Measurements from ENCODE around the gene MAPK12.

Gene MAPK12

DNA sequence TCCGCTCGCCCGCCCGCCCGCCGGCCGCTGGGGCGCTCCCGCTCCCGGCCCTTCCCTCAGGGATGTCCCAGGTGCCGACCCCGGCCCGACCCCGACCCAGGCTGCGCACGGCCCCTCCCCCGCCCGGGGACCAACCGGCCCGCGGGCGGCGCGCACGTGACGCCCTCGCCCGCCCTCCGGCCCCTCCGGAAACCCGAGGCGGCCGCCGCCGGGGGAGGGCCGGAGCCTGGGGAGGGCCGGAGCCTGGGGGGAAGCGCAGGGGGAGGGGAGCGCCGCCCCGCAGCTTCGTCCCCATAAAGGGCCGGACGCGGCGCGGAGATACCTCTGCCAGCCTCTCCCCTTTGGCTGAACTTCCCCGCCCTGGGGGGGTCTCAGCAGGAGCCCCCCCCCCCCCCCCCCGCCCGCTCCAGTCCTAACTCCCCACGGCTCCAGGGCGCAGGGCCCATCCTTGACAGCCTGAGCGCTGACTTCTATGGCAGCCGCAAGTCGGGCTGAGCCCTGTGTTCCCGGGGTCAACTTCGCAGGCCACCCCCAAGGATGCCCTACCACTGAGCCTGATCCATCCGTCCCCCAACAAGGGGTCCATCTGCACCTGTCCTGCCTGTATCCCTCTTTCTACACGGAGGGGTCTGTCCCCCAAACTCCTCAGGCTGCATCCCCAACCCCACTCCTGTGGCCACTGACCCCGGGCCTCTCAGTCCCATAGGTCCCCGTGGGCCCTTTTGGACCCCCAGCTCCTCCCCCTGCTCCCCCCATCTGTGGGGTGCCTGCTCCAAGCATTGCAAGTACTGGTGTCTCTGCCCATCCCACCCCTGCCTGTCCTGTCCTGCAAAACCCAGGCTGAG is at the start of gene MAPK12:
Gene MAPK12 (minus strand): TSS at position 69 of the 845 bp plus-strand sequence. CDS start 174 bp downstream, outside the sequence.
- no peak for DNase-seq

DNA sequence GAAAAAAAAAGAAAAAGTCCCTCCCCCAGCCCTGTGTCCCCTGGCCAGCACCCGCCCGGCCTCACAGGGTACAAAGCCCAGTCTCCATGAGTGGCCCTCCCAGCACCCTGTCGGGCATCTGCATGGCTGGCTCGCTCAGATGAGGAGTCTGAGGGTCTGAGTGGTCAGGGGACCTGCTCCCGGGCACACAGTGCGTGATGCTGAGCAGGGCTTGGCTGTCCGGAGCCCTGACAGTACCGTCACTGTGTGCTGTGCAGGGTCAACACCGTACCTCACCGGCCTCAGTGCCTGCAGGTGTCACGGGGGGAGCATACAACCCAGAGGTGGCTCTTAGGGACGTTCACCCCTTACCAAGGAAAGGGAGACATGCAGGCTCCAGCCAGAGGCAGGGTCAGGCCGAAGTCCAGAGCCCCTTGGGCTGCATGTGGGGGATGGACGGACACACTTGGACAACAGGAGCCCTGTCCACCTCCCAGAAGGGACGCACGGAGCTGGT is 49.5 kb upstream of the MAPK12 start:
- no peak for DNase-seq

DNA sequence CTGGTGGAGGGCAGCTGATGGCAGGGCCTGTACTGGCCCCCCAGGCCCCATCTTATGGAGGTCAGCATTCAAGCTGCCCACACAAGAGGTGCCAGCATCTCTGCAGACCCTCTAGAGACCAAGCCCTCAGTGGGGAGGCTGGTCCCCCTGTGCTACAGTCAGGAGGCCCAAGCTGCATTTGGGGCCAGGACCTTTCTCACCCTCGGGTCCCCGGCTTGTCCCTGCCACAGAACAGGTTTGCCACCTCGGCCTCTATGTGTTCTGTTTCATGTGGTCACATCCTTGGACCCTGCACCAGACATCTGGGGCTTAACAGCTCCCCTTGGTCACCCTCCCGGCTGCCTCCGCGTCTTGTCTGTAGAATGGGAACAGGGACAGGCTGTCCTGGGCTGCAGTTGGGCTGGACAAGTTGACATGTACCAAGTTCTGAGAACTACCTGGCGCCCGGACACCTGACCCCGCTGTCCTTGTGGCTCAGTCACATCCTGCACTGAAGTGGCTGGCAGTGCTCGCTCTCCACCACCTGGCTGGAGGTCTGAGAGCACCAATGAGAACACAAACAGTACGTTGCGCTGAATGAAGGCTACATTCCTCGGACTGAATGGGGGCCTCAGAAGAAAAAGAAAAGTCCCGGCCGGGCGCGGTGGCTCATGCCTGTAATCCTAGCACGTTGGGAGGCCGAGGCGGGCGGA is 48.7 kb upstream of the MAPK12 start:
- DNase-seq, result no peak

DNA sequence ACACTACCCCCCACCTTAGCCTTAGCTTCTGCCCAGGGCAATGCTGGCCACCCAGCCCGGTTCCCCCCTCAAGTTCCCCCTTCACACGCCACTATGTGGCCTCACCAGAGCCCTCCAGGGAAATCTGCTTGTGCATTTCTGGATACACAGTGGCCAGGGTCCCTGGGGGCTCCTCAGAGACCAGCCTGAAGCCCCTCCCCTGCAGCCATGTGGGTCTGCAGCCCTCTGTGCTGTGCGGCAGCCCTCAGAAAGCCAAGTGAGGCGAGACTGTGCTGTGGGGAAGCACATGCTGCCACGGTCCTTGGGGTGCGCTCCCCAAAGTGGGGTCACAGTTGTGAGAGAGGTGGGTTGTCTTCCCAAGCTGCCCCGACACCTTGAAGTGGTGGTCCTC is 48.1 kb upstream of the MAPK12 start:
- DNase-seq, result no peak

DNA sequence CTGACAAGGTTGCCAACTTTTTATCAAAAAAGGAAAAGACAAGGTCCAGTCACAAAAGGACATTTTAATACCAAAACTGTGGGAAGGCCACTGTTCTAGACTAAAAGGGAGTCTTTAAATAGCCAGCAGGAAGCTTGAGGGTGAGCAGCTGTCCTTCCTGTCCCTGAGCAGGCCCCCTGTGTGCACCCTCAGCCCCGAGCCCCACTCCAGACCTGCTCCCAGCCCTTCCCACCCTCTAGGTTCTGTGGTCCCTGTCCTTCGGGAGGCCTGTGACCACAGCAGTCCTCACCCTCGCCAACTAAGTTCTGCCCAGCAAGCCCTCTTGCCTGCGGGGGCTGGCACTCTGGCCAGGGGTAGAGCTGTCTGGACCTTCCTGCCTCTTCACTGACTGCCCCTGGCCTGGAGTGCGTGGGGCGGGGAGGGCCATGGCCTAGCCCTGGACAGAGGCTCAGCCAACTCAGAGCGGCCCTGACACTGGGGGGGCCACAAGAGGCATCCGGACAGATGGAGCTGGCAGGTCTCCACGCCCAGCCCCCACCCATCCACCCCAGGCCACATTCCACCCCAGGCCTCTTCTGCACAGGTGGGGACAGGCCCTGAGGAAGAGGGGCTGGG is 47.6 kb upstream of the MAPK12 start:
- no peak for DNase-seq

DNA sequence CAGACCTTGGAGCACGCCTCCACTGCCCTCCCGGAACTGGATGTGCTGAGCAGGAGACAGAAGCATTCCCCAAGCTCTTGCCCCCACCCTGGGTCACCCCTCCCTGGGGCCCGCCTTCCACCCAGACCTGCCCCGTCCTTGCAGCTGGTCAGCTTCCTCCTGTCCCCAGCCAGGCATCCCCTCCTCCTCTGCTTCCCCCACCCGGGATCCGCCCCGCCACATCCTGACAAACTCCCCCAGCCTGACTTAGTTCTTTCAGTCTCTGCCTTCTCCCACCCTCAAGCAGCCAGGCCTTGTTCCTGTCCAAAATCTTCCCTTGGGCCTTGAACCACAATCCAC is 47.1 kb upstream of the MAPK12 start:
- peak; percentile 59 for DNase-seq

DNA sequence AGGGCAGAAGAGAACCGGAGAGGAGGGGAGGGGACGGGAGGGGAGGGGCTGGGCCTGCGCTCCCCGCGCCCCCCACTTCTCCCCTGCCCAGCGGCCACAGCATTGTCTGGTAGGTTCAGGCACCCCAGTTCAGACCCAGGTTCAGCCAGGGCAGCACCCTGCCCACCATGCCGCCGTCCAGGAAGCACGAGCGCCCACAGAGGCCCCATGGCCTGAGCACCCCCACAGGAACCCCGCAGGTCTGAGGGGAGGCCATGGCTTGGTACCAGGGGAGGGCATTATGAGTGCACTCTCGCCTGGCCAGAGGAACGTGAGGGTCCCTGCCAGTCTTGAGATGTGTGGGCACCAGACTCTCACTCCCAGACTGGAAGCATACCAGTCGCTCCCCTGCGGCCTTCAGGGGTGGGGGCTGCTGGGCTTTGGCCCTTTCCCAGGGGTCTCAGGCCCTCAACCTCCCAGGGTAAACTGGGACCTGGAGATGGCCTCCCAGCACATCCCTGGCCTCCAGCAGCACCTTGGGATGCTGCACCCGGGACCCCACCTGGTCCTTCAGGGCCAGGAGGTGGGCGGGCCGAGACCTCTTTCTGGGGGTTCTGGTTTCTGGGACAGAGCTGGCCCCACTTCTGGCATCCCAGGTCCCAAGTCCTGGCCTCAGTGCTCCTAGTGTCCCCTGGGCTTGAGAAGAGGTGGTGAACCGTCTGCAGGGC is 46.6 kb upstream of the MAPK12 start:
- no peak for DNase-seq

DNA sequence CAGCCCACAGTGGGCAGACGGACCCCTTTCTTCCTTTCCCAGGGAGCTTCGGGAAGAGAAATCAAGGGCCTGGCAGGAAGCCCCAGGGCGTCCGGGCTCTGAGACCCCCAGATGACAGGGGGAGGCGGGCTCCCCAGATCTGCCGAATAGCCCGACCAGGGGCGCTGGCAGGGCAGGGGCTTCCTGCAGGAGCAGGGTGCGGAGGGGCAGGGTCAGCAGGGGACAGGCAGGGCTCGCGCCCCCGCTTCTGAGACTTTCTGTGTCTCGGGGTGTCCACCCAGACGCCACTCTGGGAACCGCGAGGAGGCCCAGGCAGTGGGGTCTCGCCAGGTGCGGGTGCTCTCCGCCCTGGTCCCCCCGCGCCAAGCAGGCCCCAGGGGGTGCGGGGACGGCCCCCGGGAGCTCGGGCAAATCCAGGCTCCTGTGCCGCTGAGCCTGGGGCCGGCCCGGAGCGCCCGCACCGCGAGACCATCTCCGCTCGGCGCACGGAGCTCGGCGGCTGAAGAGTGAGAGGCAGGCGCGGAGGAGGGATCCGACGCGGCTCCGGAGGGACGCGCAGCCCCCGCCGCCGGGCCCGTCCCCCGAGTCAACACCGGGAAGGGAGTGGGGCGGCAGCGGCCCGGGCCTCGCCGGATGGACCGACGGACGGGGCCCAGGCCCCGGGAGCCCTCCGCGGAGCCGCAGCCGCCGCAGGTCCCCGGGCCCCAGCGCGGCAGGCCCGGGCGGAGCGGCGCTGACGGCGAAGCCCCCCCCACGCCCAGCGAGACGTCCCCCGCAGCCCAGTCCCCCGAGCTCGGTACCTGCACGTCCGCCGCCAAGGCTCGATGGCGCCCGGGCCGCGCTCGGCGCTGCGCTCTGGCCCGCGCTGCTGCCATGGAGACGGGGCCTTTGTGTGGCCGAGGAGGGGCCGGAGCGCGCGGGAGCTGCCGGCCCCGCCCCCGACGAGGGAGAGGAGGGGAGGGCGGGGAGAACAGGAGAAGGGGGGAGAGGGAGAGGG is 45.6 kb upstream of the MAPK12 start, which contains the start of gene PLXNB2:
Gene PLXNB2 (minus strand): TSS at position 894 of the 997 bp plus-strand sequence. CDS start 17,062 bp downstream, outside the sequence.
- peak; percentile 67 for DNase-seq

DNA sequence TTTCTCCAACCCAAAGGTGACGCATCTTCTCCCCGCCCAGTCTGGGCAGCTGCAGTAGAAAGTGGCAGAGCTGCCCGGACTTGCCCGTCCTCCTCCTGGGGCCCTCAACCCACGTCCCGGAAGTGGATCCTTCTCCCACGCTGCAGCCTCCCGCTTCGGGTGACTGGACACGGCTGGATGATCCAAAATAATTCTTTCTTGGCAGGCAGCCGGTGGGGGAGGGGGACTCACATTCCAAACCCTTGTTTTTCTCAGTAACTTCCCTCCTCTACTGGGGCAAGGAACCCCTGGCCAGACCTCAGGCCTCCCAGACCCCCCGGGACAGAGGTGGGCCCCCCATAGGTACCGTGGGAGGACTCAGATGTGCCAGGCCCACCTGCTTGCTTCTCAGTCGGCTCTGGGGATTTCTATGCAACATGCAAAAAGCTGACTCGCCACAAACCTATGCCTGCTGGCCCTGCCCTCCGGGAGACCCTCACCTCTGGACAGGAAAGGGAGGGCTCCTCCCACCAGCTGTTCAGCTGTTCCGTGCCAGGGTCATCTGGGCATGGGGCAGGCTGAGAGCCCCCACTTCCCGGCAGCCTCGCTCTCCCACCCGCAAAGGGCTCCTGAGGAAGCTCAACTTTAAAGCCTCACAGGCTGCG is 44.6 kb upstream of the MAPK12 start:
- DNase-seq, result peak; percentile 96

DNA sequence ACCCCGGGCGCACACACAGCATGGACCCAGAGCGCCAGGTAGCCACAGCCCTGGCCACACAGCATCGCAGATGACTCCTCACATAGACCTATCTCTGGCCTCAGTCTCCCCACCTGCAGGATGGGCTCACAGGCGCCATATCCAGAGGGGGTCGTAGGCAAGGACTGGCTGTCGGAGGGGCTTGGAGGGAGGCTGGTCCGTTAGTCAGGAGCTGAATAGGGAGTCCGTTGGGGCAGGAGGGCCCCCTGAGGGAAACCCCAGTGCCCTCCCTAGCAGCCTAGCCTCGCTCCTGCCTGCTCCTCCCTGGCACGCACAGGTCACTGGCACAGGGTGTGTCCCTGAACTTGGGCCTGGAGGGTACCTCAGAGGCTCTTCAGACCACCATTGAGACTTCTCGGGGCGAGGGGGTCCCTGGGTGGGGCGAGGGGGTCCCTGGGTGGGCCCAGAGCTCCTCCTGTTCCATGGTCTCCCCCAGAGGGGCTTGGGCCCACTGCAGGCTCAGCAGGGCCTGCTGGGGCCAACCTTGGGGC is 44.0 kb upstream of the MAPK12 start:
- DNase-seq, result no peak

DNA sequence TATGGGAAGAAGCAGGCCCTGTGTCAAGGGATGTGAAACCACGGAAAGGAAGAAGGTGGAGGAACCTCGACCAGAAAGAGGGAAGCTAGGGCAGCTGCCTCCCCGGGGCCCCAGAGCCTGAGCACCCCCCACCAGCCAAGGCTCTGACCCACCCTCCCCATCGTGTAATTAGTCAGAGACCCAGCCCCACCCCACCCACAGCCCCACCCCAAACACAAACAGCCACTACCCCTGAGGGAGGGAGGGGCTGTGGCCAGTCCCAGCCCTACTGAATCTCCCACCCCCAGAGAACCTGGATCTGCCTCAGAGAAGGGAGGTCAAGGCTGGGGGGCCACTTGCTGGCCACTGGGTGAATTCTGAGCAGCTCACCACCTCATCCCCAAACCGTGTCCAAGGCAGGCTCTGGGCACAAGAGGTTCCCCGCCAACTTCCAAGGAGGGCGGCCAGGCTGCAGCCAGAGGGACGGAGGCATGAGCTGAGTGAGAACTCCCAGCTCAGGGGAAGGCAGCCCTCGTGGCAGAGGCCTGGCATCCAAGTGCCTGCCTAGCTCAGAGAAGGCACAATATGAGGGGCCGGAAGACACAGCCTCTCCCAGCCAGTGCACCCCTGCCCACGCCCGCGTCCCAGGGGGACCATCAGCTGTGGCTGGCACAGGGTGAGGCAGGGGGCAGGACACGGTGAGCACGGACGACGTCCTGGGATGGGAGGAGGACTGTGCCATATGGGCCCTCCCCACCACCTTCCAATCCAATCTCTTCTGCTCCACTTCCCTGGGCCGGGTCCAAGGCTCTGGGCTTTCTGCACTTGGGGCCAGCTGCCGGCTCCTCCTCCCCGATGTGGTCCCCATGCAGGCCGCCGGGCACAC is 43.3 kb upstream of the MAPK12 start:
- peak; percentile 85 for DNase-seq

DNA sequence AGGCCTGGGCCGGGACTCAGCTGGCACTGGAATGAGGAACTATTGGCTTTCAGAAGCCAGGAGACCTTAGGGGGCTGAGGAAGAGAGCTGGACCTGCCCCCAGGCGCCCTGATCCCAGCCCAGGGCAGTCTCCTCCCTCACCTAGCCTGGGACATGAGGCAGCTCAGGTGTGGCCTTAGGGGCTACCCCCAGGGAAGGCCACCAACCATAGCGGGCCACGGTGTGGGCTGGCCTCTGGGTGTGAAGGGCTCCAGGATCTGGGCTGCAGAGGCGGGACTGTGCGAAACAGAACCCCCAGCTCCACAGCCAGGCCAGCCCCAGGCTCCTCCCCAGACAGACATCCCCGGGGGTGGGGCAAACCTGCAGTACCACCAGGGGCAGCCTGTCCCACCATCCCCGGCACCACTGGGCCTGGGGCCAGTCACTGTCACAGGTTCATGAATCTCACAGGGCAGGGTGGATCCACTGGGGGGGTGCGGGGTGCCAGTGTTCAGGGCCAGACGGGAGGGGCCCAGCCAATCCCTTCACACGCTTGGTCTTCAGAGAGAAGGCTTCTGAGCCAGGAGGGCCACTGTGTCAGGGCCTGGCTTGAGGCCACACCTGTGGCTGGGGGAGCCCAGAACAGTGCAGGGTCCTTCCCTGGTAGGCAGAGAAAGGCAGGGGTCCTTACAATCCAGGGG is 42.5 kb upstream of the MAPK12 start:
- DNase-seq, result peak; percentile 72

DNA sequence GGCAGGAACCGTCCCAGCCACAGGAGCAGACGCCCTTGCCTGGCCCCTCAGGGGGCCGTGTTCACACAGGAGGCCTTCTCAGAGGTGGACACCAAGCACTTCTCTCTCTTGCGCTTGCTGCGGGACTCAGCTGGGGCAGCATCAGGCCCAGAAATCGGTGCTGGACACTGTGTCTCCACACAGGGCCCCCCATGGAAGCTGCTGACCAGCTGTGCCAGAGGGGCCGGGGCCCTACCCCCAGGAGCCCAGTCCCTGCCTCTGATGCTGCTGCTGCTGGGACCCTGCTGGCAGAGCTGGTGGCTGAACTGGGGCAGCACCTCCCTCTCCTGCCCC is 42.0 kb upstream of the MAPK12 start:
- no peak for DNase-seq

DNA sequence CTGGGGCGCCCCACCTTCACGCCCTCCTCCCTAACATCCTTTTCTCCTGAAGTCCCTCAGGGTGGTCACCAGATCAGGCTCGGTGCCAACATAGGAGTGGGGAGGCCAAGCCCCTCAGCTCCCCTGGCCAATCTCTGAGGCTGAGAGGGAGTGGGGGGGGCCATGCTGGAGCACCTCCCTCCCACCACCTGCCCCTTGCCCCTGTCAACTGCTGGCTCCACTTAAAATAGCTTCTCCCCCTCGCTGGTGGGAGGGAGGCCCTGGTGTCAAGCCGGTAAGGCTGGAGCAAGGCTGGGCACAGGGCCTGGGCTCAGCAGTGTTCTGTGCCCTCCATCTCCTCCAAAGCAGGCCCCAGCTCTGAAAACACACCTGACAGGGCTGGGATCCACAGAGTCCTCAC is 41.1 kb upstream of the MAPK12 start:
- no peak for DNase-seq

DNA sequence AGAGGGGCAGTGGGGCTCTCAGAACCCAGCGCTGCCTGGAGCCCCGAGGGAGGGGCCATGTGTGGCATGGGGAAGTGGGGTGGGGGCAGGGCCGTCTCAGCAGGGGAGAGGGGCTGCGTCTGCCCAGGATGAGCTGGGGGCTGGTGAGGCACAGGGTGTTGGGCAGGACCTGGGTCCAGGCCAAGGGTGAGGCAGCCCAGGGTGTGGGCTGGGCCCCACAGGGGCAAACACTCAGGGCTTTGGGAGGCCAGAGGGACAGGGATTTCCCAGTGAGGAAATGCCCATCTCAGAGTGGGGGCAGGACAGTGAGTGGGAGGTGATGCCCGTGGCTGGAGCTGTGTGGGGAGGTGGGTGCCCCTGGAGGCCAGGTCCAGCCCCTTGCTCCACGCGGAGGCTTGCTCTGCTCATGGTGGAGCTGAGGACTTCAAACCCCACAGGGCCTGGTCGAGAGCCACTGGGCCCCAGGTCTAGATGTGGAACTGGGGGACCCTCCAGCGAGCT is 40.6 kb upstream of the MAPK12 start:
- peak; percentile 69 for DNase-seq

DNA sequence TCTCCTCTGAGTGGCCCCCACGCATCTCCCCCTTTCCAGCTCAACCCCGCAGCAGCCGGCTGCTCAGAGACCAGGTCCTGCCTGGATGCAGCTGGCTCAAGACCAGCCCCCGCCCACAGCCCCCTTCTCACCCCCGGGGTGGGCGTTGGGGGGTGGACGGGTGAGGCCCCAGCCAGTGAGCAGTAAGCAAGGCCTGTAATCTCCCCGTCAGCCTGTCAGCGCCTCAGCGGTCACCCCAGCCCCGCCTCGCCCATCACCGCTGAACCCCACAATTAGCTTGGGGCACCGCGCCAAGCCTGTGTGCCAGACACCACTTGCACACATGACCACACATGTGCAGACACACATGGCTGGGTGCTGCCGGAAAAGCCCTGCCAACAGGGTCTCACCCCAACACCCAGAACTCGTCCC is 40.1 kb upstream of the MAPK12 start:
- DNase-seq, result no peak

DNA sequence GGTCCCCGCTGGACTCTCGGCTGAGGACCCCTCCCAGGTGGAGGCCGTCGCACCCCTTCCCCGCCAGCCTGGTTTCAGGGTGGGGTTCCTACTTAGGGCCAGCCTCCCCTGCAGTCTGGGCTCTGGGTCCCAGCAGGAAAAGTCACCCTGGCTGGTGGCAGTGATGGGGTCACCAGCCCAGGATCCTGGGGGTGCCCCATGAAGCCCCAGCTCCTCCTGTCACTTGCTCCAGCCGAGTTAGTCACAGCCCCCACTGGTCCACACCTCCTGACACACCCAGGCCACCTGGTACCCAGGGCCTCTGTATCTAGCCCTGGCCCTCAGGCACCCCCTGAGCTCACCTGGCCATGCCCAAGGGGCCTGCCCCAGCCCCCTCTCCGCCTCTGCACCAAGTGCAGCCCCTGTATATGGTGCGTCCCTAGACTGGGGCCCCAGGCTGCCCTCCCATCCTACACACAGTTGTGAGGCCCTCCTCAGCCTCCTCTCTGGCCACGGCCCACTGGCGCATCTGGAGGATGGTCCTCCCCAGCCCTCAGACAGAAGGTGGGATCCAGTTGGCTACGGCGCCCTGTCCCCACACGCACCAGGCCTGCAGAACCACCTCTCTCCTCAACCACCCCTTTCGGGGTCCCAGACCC is 39.3 kb upstream of the MAPK12 start:
- DNase-seq, result no peak

DNA sequence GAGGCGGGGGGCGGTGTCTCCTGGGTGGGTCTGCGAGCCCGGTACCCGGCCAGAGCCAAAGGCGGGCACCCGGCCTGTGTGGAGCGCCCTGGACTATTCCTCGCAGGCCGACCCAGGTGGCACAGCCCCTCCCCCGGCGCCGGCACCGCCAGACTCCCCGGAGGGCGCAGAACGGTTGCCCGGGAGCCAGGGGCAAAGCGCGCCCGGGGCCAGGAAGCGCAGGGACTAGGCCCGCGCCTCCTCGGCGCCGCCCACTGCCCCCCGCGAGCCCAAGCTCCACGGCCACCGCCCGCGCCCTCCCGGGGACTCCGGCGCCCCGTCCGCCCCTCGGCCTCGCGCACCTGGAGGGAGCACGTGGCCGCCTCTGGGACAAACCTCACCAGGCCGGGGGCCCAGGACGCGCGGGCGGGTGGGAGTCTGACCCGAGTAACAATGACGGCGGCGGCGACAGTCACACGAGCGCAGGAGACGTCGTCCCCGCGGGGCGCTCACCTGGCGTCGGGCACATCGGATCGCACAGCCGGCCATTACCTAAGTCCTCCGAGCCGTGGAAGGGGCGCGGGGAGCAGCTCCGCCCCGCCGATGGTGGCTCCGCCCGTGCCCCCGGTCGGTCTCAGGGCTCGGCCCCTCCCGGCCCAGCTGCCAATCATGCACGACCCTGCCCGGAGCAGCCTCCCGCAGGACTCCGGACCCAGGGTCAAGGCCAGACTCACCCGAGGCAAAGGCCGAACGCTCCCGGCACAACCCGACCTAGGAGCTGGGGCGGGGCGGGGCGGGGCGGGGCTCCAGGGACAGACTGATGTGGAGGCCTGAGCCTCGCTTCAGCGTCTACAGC is 38.5 kb upstream of the MAPK12 start:
- DNase-seq, result no peak
